Measurements from ENCODE around the gene ST3GAL4.
A peak's percentile ranks its signal among the peaks of the same experiment; 100 is the strongest.
"Not testable (repeated sequence)": the region's sequence is repeated elsewhere in the genome, so short reads cannot be mapped to it uniquely, and the experiment has no call there.

The ST3GAL4 gene

GRCh38 chr11:126355324-126355925 lies at the start of gene ST3GAL4:
Gene ST3GAL4, plus strand, starts transcription at chr11:126355686. Its CDS starts 50,470 bp downstream, at chr11:126406156.
- H3K4me1 ChIP-seq, result peaks cover 58 to 89% (median 76%) of the 10 kb centered on the region in 10 experiments
- no peaks in the 10 kb centered on the region for H3K27me3 ChIP-seq
- peak within 1 kb of the TSS; percentile 75 to 97 (median 92) for H3K9ac ChIP-seq
- H3K36me3 ChIP-seq, result peaks cover 0 to 15% (median 3%) of the 10 kb centered on the region in 11 experiments; a peak in 7 of 22 replicates
- TF ChIP-seq Cebpa-rat (IDR thresholded peaks at IDR 0.05), result no peak
- peak within 1 kb of the TSS; percentile 26 to 95 (median 89); a peak in 20 of 22 replicates for H3K27ac ChIP-seq
- no peaks in the 10 kb centered on the region for H3K9me3 ChIP-seq (replicated peaks in 1 of 11)
- H4K20me1 ChIP-seq, result peaks cover 0 to 27% (median 7%) of the 10 kb centered on the region in 11 experiments; a peak in 9 of 22 replicates
- H3K4me3 ChIP-seq, result peak within 1 kb of the TSS; percentile 67 to 88 (median 82)
- H3K4me2 ChIP-seq, result peak within 1 kb of the TSS; percentile 94 to 100 (median 97)

GRCh38 chr11:126305699-126306098 lies 49.8 kb upstream of the ST3GAL4 start:
- no peaks in the 10 kb centered on the region for H3K27me3 ChIP-seq
- no peaks in the 10 kb centered on the region for H3K9me3 ChIP-seq (replicated peaks in 1 of 11)
- TF ChIP-seq Cebpa-rat (IDR thresholded peaks at IDR 0.05), result no peak
- no peak overlapping the region for H3K9ac ChIP-seq
- no peak overlapping the region for H3K4me3 ChIP-seq
- no peak overlapping the region for H3K27ac ChIP-seq
- peaks cover 19 to 46% (median 33%) of the 10 kb centered on the region in 10 experiments for H3K4me1 ChIP-seq
- H3K4me2 ChIP-seq, result peak overlapping the region in 6 of 11 experiments; percentile 7 to 86 (median 47); a peak in 4 of 22 replicates
- peaks cover 0 to 41% (median 19%) of the 10 kb centered on the region in 11 experiments; a peak in 16 of 22 replicates for H3K36me3 ChIP-seq
- H4K20me1 ChIP-seq, result peaks cover 0 to 8% (median 2%) of the 10 kb centered on the region in 11 experiments; a peak in 10 of 22 replicates

- TF ChIP-seq Cebpa-rat (IDR thresholded peaks at IDR 0.05), result no peak
- 0 out of 22 replicates have a peak overlapping the region, but pooled peaks of 2 of the 11 experiments have one; percentile 3 to 8 for H3K4me2 ChIP-seq
- peaks cover 0 to 14% (median 8%) of the 10 kb centered on the region in 11 experiments; a peak in 10 of 22 replicates for H4K20me1 ChIP-seq
- no peak overlapping the region for H3K9ac ChIP-seq
- H3K27me3 ChIP-seq, result no peaks in the 10 kb centered on the region
- H3K27ac ChIP-seq, result no peak overlapping the region
- H3K9me3 ChIP-seq (replicated peaks in 1 of 11), result no peaks in the 10 kb centered on the region
- H3K4me3 ChIP-seq, result no peak overlapping the region
- peaks cover 32 to 54% (median 43%) of the 10 kb centered on the region in 10 experiments for H3K4me1 ChIP-seq
- peaks cover 4 to 51% (median 33%) of the 10 kb centered on the region in 11 experiments; a peak in 17 of 22 replicates for H3K36me3 ChIP-seq
Observed at GRCh38 chr11:126307706-126308105, 47.8 kb upstream of the ST3GAL4 start.

GRCh38 chr11:126308271-126308671 lies 47.2 kb upstream of the ST3GAL4 start:
- peaks cover 4 to 56% (median 39%) of the 10 kb centered on the region in 11 experiments; a peak in 18 of 22 replicates for H3K36me3 ChIP-seq
- no peak overlapping the region for H3K4me3 ChIP-seq
- H4K20me1 ChIP-seq, result peaks cover 0 to 14% (median 8%) of the 10 kb centered on the region in 11 experiments; a peak in 10 of 22 replicates
- H3K27me3 ChIP-seq, result no peaks in the 10 kb centered on the region
- H3K4me1 ChIP-seq, result peaks cover 26 to 48% (median 38%) of the 10 kb centered on the region in 10 experiments
- 0 out of 22 replicates have a peak overlapping the region, but pooled peaks of 1 of the 11 experiments have one; percentile 8 for H3K4me2 ChIP-seq
- no peak overlapping the region for H3K27ac ChIP-seq
- no peak for TF ChIP-seq Cebpa-rat (IDR thresholded peaks at IDR 0.05)
- H3K9ac ChIP-seq, result no peak overlapping the region
- H3K9me3 ChIP-seq (replicated peaks in 1 of 11), result no peaks in the 10 kb centered on the region

- not testable (repeated sequence) for H3K9me3 ChIP-seq (replicated peaks in 1 of 11); H3K4me2 ChIP-seq; H3K9ac ChIP-seq; H3K27me3 ChIP-seq; H3K4me3 ChIP-seq; H3K27ac ChIP-seq
- Histone ChIP-seq H4K20me1 (peaks cover 0 to 14% (median 8%) of the 10 kb centered on the region in 11 experiments; a peak in 10 of 22 replicates), H3K36me3 (peaks cover 8 to 60% (median 44%) of the 10 kb centered on the region in 11 experiments; a peak in 20 of 22 replicates), H3K4me1 (peaks cover 24 to 46% (median 37%) of the 10 kb centered on the region in 10 experiments)
Observed at GRCh38 chr11:126308771-126309170, 46.7 kb upstream of the ST3GAL4 start.

- no peak overlapping the region for H3K4me3 ChIP-seq
- H3K9me3 ChIP-seq (replicated peaks in 1 of 11), result peaks cover 0 to 4% (median 0%) of the 10 kb centered on the region in 11 experiments; a peak in 2 of 22 replicates
- peaks cover 17 to 76% (median 59%) of the 10 kb centered on the region in 11 experiments; a peak in 20 of 22 replicates for H3K36me3 ChIP-seq
- no peak for TF ChIP-seq Cebpa-rat (IDR thresholded peaks at IDR 0.05)
- peaks cover 0 to 14% (median 8%) of the 10 kb centered on the region in 11 experiments; a peak in 10 of 22 replicates for H4K20me1 ChIP-seq
- H3K27ac ChIP-seq, result no peak overlapping the region
- no peak overlapping the region for H3K9ac ChIP-seq
- H3K27me3 ChIP-seq, result no peaks in the 10 kb centered on the region
- peak overlapping the region in 3 of 11 experiments; percentile 1 to 18 (median 12); a peak in 4 of 22 replicates for H3K4me2 ChIP-seq
- peaks cover 15 to 35% (median 27%) of the 10 kb centered on the region in 10 experiments; a peak in 17 of 20 replicates for H3K4me1 ChIP-seq
Observed at GRCh38 chr11:126310200-126310991, 45.1 kb upstream of the ST3GAL4 start.

GRCh38 chr11:126310992-126311310 lies 44.5 kb upstream of the ST3GAL4 start:
- Histone ChIP-seq H3K9me3 (replicated peaks in 1 of 11) (peaks cover 0 to 8% (median 0%) of the 10 kb centered on the region in 11 experiments; a peak in 2 of 22 replicates), H3K4me2 (peak overlapping the region in 3 of 11 experiments; percentile 1 to 18 (median 12); a peak in 5 of 22 replicates), H3K27me3 (no peaks in the 10 kb centered on the region), H4K20me1 (peaks cover 0 to 14% (median 8%) of the 10 kb centered on the region in 11 experiments; a peak in 10 of 22 replicates), H3K4me3 (no peak overlapping the region), H3K4me1 (peaks cover 15 to 30% (median 24%) of the 10 kb centered on the region in 10 experiments; a peak in 18 of 20 replicates), H3K9ac (no peak overlapping the region), H3K36me3 (peaks cover 17 to 81% (median 59%) of the 10 kb centered on the region in 11 experiments; a peak in 20 of 22 replicates), H3K27ac (no peak overlapping the region)
- TF ChIP-seq Cebpa-rat (IDR thresholded peaks at IDR 0.05), result no peak

GRCh38 chr11:126311401-126312291 lies 43.8 kb upstream of the ST3GAL4 start:
- peaks cover 17 to 83% (median 61%) of the 10 kb centered on the region in 11 experiments; a peak in 20 of 22 replicates for H3K36me3 ChIP-seq
- TF ChIP-seq Cebpa-rat (IDR thresholded peaks at IDR 0.05), result no peak
- H3K9ac ChIP-seq, result peak overlapping the region in 3 of 11 experiments; percentile 19 to 38 (median 28); a peak in 1 of 22 replicates
- peaks cover 12 to 27% (median 22%) of the 10 kb centered on the region in 10 experiments; a peak in 18 of 20 replicates for H3K4me1 ChIP-seq
- H3K9me3 ChIP-seq (replicated peaks in 1 of 11), result peaks cover 0 to 9% (median 0%) of the 10 kb centered on the region in 11 experiments; a peak in 2 of 22 replicates
- H3K27me3 ChIP-seq, result no peaks in the 10 kb centered on the region
- H3K4me3 ChIP-seq, result no peak overlapping the region
- H3K4me2 ChIP-seq, result peak overlapping the region in 6 of 11 experiments; percentile 1 to 56 (median 29); a peak in 6 of 22 replicates
- H4K20me1 ChIP-seq, result peaks cover 0 to 14% (median 8%) of the 10 kb centered on the region in 11 experiments; a peak in 10 of 22 replicates
- peak overlapping the region in 2 of 11 experiments; percentile 13 to 37; a peak in 1 of 22 replicates for H3K27ac ChIP-seq
